HepG2 (cell line): ENCODE measurements around the gene STIM1. TPM values are rescaled to one million over a fixed set of nuclear protein-coding genes. Genes with fewer than 3 reads are reported as not detected.

ENCODE experiments used
- ATAC-seq: fragments of 200-7000 bp; cut with Tn5 transposase; 3 replicates; pipeline ENCODE4 v1.9.1; 2020; ENCODE audit warnings: mild to moderate bottlenecking, moderate library complexity
- BruUV-seq: library from RNA; stranded (reverse); fragments of 400-500 nt; replicated peaks from 2 replicates; lab custom pipeline; 2021; lab: Mats Ljungman, UMichigan
- CTCF ChIA-PET: fragments of 300-600 bp; formaldehyde crosslinking; extraction: SDS; loops from one replicate; lab custom pipeline; 2021; ENCODE audit warnings: low total read pairs, inconsistent platforms, low intra/inter-chr PET ratio; lab: Yijun Ruan, JAX
- POLR2A ChIA-PET: fragments of 350-600 bp; sonication (Branson Sonifier 250); formaldehyde crosslinking; loops from one replicate; lab custom pipeline; 2020; ENCODE audit warnings: antibody characterized with exemption, inconsistent platforms; lab: Yijun Ruan, JAX
- DNase-seq: peaks from one replicate; pipeline ENCODE4 v3.0.0-alpha.2; 2015; ENCODE audit warnings: low spot score
- FAIRE-seq: peaks from 3 replicates; lab custom pipeline; 2011; peaks lifted over from hg19 to GRCh38; lab: Jason Lieb, UNC
- H2AFZ ChIP-seq: one replicate; pipeline ENCODE4 v1.6.1; 2011; ENCODE audit warnings: low read length, inconsistent platforms
- H3K27ac ChIP-seq: fragments of 300-600 bp; 3 replicates; pipeline ENCODE4 v1.8.0; 2011; ENCODE audit warnings: mixed run types, mild to moderate bottlenecking, mixed read lengths, low read length, inconsistent platforms; ENCODE audit not compliant: insufficient read depth; ENCODE audit errors: extremely low read length
- H3K27me3 ChIP-seq, 2 experiments: fragments of 200-600 bp in 1 of 2; 2 replicates in 1 of 2; 3 replicates in 1 of 2; pipeline versions ENCODE4 v1.6.0 to v1.8.0; 2011; ENCODE audit warnings: low read length in 2 of 2, mild to moderate bottlenecking in 2 of 2, moderate library complexity in 2 of 2, inconsistent platforms in 1 of 2; ENCODE audit not compliant: insufficient read depth in 2 of 2, control insufficient read depth in 1 of 2
- H3K36me3 ChIP-seq, 2 experiments: fragments of 200-600 bp in 1 of 2; replicated peaks in 1 of 2; 2 replicates in 1 of 2; 3 replicates in 1 of 2; pipeline versions ENCODE4 v1.5.1 to v1.8.0; 2011; ENCODE audit warnings: low read length in 2 of 2, inconsistent platforms in 1 of 2; ENCODE audit not compliant: insufficient read depth in 2 of 2, control insufficient read depth in 1 of 2
- H3K4me1 ChIP-seq: 2 replicates; pipeline ENCODE4 v1.5.1; 2012; ENCODE audit warnings: low read length, inconsistent platforms; ENCODE audit not compliant: insufficient read depth
- H3K4me2 ChIP-seq: 2 replicates; pipeline ENCODE4 v1.6.0; 2011; ENCODE audit warnings: low read depth, low read length, inconsistent platforms
- H3K4me3 ChIP-seq, 3 experiments: fragments of 200-600 bp in 1 of 3; sonication (generic), shearing (Covaris generic) in 1 of 3; replicated peaks in 1 of 3; 2 replicates each; pipeline ENCODE4 v1.5.1; 2011 to 2016; ENCODE audit warnings: low read length in 3 of 3, inconsistent platforms in 2 of 3, low read depth in 2 of 3, mild to moderate bottlenecking in 2 of 3, control low read depth in 1 of 3, mixed read lengths in 1 of 3; ENCODE audit not compliant: insufficient read depth in 1 of 3
- H3K79me2 ChIP-seq: one replicate; pipeline ENCODE4 v1.6.1; 2011; ENCODE audit warnings: low read length, inconsistent platforms; ENCODE audit not compliant: insufficient read depth
- H3K9ac ChIP-seq: 2 replicates; pipeline ENCODE4 v1.6.0; 2011; ENCODE audit warnings: mild to moderate bottlenecking, low read depth, low read length, inconsistent platforms; ENCODE audit not compliant: insufficient read depth
- H3K9me3 ChIP-seq: 2 replicates; pipeline ENCODE4 v1.5.1; 2012; ENCODE audit warnings: mild to moderate bottlenecking, low read length
- H4K20me1 ChIP-seq: 2 replicates; pipeline ENCODE4 v1.6.0; 2011; ENCODE audit warnings: inconsistent platforms, mild to moderate bottlenecking, low read length, moderate library complexity; ENCODE audit not compliant: insufficient read depth
- AGO1 ChIP-seq: fragments of 200-400 bp; formaldehyde crosslinking; IDR thresholded peaks from 2 replicates; pipeline ENCODE4 v1.6.1; 2017; ENCODE audit warnings: mild to moderate bottlenecking, low read depth, low read length, moderate library complexity; ENCODE audit not compliant: poor library complexity, severe bottlenecking
- DNMT1 ChIP-seq: sonication (generic); formaldehyde crosslinking; IDR thresholded peaks from 2 replicates; pipeline ENCODE4 v1.5.1; 2020; ENCODE audit warnings: mild to moderate bottlenecking, missing genetic modification reagents
- FOXK1 ChIP-seq: sonication (generic); formaldehyde crosslinking; IDR thresholded peaks from 2 replicates; pipeline ENCODE4 v1.4.0; 2020; ENCODE audit warnings: low read depth, missing genetic modification reagents, borderline replicate concordance
- IRF2 ChIP-seq: IDR thresholded peaks from 2 replicates; pipeline ENCODE4 v1.6.1; 2018; ENCODE audit warnings: missing genetic modification reagents, missing compliant biosample characterization
- MAFK ChIP-seq, 2 experiments: IDR thresholded peaks in 1 of 2; conservative IDR thresholded peaks in 1 of 2; 2 replicates each; pipeline ENCODE4 v1.6.1; 2011; ENCODE audit warnings: improper control_type of control experiment in 2 of 2, low read length in 2 of 2
- MIER3 ChIP-seq: IDR thresholded peaks from 2 replicates; pipeline ENCODE4 v1.6.1; 2016; ENCODE audit warnings: missing compliant biosample characterization, borderline replicate concordance
- PBX3 ChIP-seq: sonication (generic); formaldehyde crosslinking; IDR thresholded peaks from 2 replicates; pipeline ENCODE4 v1.8.1; 2023; ENCODE audit warnings: missing genetic modification reagents, inconsistent platforms, borderline replicate concordance
- PRDM10 ChIP-seq: sonication (generic); formaldehyde crosslinking; IDR thresholded peaks from 2 replicates; pipeline ENCODE4 v1.4.0; 2020; ENCODE audit warnings: low read depth, missing genetic modification reagents
- REXO4 ChIP-seq: sonication (generic); formaldehyde crosslinking; IDR thresholded peaks from 2 replicates; pipeline ENCODE4 v1.8.0; 2022; ENCODE audit warnings: missing genetic modification reagents, mild to moderate bottlenecking, borderline replicate concordance
- SALL1 ChIP-seq: sonication (generic); formaldehyde crosslinking; IDR thresholded peaks from 2 replicates; pipeline ENCODE4 v1.8.0; 2022; ENCODE audit warnings: mild to moderate bottlenecking, missing genetic modification reagents
- ZNF101 ChIP-seq: sonication (generic); formaldehyde crosslinking; IDR thresholded peaks from 2 replicates; pipeline ENCODE4 v1.4.0; 2020; ENCODE audit warnings: mild to moderate bottlenecking, low read depth, missing genetic modification reagents, borderline replicate concordance
- ZNF382 ChIP-seq: sonication (generic); formaldehyde crosslinking; IDR thresholded peaks from 2 replicates; pipeline ENCODE4 v1.5.0; 2020; ENCODE audit warnings: missing genetic modification reagents, mild to moderate bottlenecking, borderline replicate concordance
- ZNF547 ChIP-seq: sonication (generic); formaldehyde crosslinking; IDR thresholded peaks from 2 replicates; pipeline ENCODE4 v1.5.1; 2020; ENCODE audit warnings: mild to moderate bottlenecking, missing genetic modification reagents
- ZNF570 ChIP-seq: sonication (generic); formaldehyde crosslinking; IDR thresholded peaks from 2 replicates; pipeline ENCODE4 v1.4.0; 2020; ENCODE audit warnings: mild to moderate bottlenecking, missing genetic modification reagents, borderline replicate concordance
- ZNF629 ChIP-seq: sonication (generic); formaldehyde crosslinking; conservative IDR thresholded peaks from 2 replicates; pipeline ENCODE4 v1.5.0; 2020; ENCODE audit warnings: missing genetic modification reagents
- ZNF644 ChIP-seq: IDR thresholded peaks from 2 replicates; pipeline ENCODE4 v1.6.1; 2016; ENCODE audit warnings: low read depth
- WGBS: methylation state at CpG from one replicate; pipeline ENCODE4 v1.1.6; 2017; ENCODE audit warnings: low lambda C conversion rate; 5-methylcytosine and 5-hydroxymethylcytosine counted together
- in situ Hi-C: cut with HindIII; loops from 2 replicates; pipeline ENCODE4 v1.10.0; 2017; ENCODE audit warnings: low pct_unique_long_range_greater_than_20kb; ENCODE audit not compliant: extremely low pct_ligation_motif_present
- intact Hi-C: fragments of 100-400 bp; cut with micrococcal nuclease; formaldehyde crosslinking; loops from one replicate; pipeline ENCODE4 v1.10.0; 2022; ENCODE audit not compliant: unreplicated experiment
- polyA plus RNA-seq, 8 experiments: library from polyadenylated mRNA; depleted of rRNA in 3 of 8; stranded (reverse) in 7 of 8; unstranded in 1 of 8; fragments of >200 nt; fragmentation: Illumina TruSeq in 4 of 8; extraction: Trizol in 4 of 8; gene quantifications; 2 replicates each; pipeline versions ENCODE4 v1.2.1 to v1.2.3, GENCODE V29; 2011 to 2016; ENCODE audit warnings: low read depth in 4 of 8, missing spikeins in 1 of 8, mixed read lengths in 1 of 8; ENCODE audit not compliant: insufficient read depth in 1 of 8
- total RNA-seq, 5 experiments: library from RNA; depleted of rRNA; stranded (reverse); fragments of >200 nt; fragmentation: Illumina TruSeq; extraction: Trizol; gene quantifications; 2 replicates each; pipeline ENCODE4 v1.2.3, GENCODE V29; 2016; ENCODE audit warnings: low read depth in 1 of 5
- TF ChIP-seq, protein P1 (sequence below): sonication (generic); formaldehyde crosslinking; IDR thresholded peaks from 2 replicates; pipeline ENCODE4 v1.5.0; 2020; ENCODE audit warnings: mild to moderate bottlenecking, missing genetic modification reagents

Gene STIM1
- total and polyA plus RNA-seq, 2 of the 13 experiments (the other 11 are each of a cell fraction or from before 2014, with no cell fraction given): 19.2 to 28.5 TPM

DNA sequence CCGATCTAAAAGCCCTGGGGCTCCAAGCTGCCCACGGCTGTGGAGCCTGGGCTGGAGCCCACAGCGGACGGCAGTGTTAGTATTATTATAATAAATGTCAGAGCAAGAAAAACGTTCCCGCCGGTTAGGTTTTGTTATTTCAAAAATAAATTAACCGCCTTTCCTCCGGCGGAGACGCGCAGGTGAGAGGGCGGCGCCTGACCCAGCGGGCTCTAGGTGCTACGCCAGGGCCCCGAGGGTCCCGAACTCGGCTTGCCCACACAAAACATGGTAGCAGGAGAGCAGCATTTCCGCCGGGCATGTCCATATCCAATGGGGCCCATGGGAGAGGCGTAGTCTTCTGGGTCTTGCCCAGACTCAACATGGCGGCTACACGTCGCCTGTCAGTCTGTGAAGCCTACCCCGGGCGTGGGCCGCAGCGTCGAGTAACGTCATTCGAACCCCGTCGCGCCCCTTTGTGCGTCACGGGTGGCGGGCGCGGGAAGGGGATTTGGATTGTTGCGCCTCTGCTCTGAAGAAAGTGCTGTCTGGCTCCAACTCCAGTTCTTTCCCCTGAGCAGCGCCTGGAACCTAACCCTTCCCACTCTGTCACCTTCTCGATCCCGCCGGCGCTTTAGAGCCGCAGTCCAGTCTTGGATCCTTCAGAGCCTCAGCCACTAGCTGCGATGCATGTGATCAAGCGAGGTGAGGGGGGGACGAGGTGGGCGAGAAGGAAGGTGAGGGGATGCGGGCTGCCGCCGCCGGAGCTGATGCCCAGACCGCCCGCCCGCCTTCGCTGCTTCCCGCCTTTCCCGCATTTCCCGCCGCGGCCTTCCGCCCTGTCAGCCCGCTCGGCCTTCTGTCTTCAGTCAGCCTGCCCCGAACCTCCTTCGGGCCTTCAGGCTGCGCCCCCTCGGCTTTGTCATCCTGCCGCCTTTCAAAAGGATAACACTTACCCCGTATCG lies 239.2 kb downstream of the STIM1 start, which contains the start of gene RRM1:
TSS of gene RRM1 (plus strand) at position 452 of the 944 bp plus-strand sequence. CDS start at position 666, 214 bp downstream.
- peak; percentile 76 for FAIRE-seq
- 1% methylated on average over 40 of the region's 74 CpGs for WGBS
- H3K27ac ChIP-seq: peak within 1 kb of the TSS; percentile 84
- H3K27me3 ChIP-seq: no peaks in the 10 kb centered on the region
- H3K4me2 ChIP-seq: peak within 1 kb of the TSS; percentile 84
- ChIA-PET POLR2A (no interaction called here), CTCF (no interaction called here)
- peak within 1 kb of the TSS; percentile 71 for H2AFZ ChIP-seq
- H3K4me1 ChIP-seq: peaks cover 37% of the 10 kb centered on the region
- peaks cover 0 to 1% of the 10 kb centered on the region in 2 experiments; a peak in 2 of 5 replicates for H3K36me3 ChIP-seq
- no peaks in the 10 kb centered on the region for H4K20me1 ChIP-seq
- no peaks in the 10 kb centered on the region for H3K9me3 ChIP-seq
- peak within 1 kb of the TSS; percentile 84 for H3K9ac ChIP-seq
- peak; percentile 98 for ATAC-seq
- no TSS peak for BruUV-seq
- intact Hi-C loops: no loop called here
- peak within 1 kb of the TSS; percentile 77 to 99 (median 85) for H3K4me3 ChIP-seq
- DNase-seq: peak; percentile 94
- peaks cover 26% of the 10 kb centered on the region for H3K79me2 ChIP-seq
- in situ Hi-C loops: no loop called here
- TF ChIP-seq PBX3 (CRISPR knock-in tag) (no peak), ZNF547 (CRISPR knock-in tag) (peak; percentile 72), ZNF101 (no peak), PRDM10 (CRISPR knock-in tag) (0 out of 2 replicates have a peak, but pooled peaks have one; percentile 44), ZNF644 (peak; percentile 99), REXO4 (CRISPR knock-in tag) (no peak), ZNF570 (no peak), MAFK (conservative IDR thresholded peaks at IDR 0.05 in 1 of 2, IDR thresholded peaks at IDR 0.05 in 1 of 2; ENCODE audit: low read length in 2 of 2) (no peak), ZNF629 (CRISPR knock-in tag) (no peak), IRF2 (CRISPR knock-in tag) (peak; percentile 96), AGO1 (peak; percentile 52), DNMT1 (peak; percentile 90; the same call in 1 of the 2 replicates), FOXK1 (CRISPR knock-in tag) (peak; percentile 96), ZNF382 (no peak), MIER3 (CRISPR knock-in tag) (0 out of 2 replicates have a peak, but pooled peaks have one; percentile 69), SALL1 (CRISPR knock-in tag) (peak; percentile 87)
- TF ChIP-seq, protein P1, sequence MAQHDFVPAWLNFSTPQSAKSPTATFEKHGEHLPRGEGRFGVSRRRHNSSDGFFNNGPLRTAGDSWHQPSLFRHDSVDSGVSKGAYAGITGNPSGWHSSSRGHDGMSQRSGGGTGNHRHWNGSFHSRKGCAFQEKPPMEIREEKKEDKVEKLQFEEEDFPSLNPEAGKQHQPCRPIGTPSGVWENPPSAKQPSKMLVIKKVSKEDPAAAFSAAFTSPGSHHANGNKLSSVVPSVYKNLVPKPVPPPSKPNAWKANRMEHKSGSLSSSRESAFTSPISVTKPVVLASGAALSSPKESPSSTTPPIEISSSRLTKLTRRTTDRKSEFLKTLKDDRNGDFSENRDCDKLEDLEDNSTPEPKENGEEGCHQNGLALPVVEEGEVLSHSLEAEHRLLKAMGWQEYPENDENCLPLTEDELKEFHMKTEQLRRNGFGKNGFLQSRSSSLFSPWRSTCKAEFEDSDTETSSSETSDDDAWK (CRISPR knock-in tag): no peak
